NCI-H2029 (cell line): ENCODE measurements around the gene ZFHX3.

Experiments used
- DNase-seq: peaks from one replicate; lab custom pipeline; 2025; lab: John Stamatoyannopoulos, UW

The ZFHX3 gene

GRCh38 chr16:73037845-73038570, 9.9 kb downstream of the ZFHX3 start:
- DNase-seq = no peak

- DNase-seq = no peak
Observed at GRCh38 chr16:73037331-73037745, 10.6 kb downstream of the ZFHX3 start.

- DNase-seq = no peak
Observed at GRCh38 chr16:73036074-73036826, 11.7 kb downstream of the ZFHX3 start.

GRCh38 chr16:73034374-73034773, 13.6 kb downstream of the ZFHX3 start:
- no peak for DNase-seq

- DNase-seq = no peak
Observed at GRCh38 chr16:73033271-73033998, 14.5 kb downstream of the ZFHX3 start.

- DNase-seq = no peak
Observed at GRCh38 chr16:73032541-73033270, 15.2 kb downstream of the ZFHX3 start.

- DNase-seq = no peak
Observed at GRCh38 chr16:73031984-73032383, 15.9 kb downstream of the ZFHX3 start.

- no peak for DNase-seq
Observed at GRCh38 chr16:73031155-73031866, 16.6 kb downstream of the ZFHX3 start.

- DNase-seq = no peak
Observed at GRCh38 chr16:73028721-73029361, 19.1 kb downstream of the ZFHX3 start.

GRCh38 chr16:73028263-73028662, 19.7 kb downstream of the ZFHX3 start:
- DNase-seq = no peak

- no peak for DNase-seq
Observed at GRCh38 chr16:73027685-73028111, 20.2 kb downstream of the ZFHX3 start.

GRCh38 chr16:73026754-73027684, 20.9 kb downstream of the ZFHX3 start:
- DNase-seq = no peak

GRCh38 chr16:73025856-73026210, 22.1 kb downstream of the ZFHX3 start:
- no peak for DNase-seq

GRCh38 chr16:73025151-73025855, 22.6 kb downstream of the ZFHX3 start:
- DNase-seq = no peak

- DNase-seq = no peak
Observed at GRCh38 chr16:73024571-73025105, 23.3 kb downstream of the ZFHX3 start.

- DNase-seq = no peak
Observed at GRCh38 chr16:73023752-73024570, 24.0 kb downstream of the ZFHX3 start.

GRCh38 chr16:73023320-73023719, 24.6 kb downstream of the ZFHX3 start:
- no peak for DNase-seq

GRCh38 chr16:73022534-73022933, 25.4 kb downstream of the ZFHX3 start:
- no peak for DNase-seq
